HG03064 (cell line): ENCODE measurements around the gene MAD1L1.
"Not testable (repeated sequence)": the region's sequence is repeated elsewhere in the genome, so short reads cannot be mapped to it uniquely, and the experiment has no call there.

Experiments used
- ATAC-seq: cut with Tn5 transposase; IDR thresholded peaks from one replicate; pipeline ENCODE4 v1.9.1; 2021; ENCODE audit warnings: low read depth; ENCODE audit not compliant: unreplicated experiment

The MAD1L1 gene

GRCh38 chr7:1979591-1980560 lies 252.9 kb downstream of the MAD1L1 start:
- peak; percentile 63 for ATAC-seq

GRCh38 chr7:1978656-1979590 lies 253.8 kb downstream of the MAD1L1 start:
- ATAC-seq: no peak

GRCh38 chr7:1977876-1978441 lies 254.8 kb downstream of the MAD1L1 start:
- no peak for ATAC-seq

GRCh38 chr7:1977059-1977875 lies 255.5 kb downstream of the MAD1L1 start:
- no peak for ATAC-seq

- ATAC-seq: not testable (repeated sequence)
Observed at GRCh38 chr7:1976521-1976920, 256.2 kb downstream of the MAD1L1 start.

GRCh38 chr7:1975581-1975980 lies 257.2 kb downstream of the MAD1L1 start:
- ATAC-seq: no peak

- ATAC-seq: no peak
Observed at GRCh38 chr7:1975179-1975578, 257.6 kb downstream of the MAD1L1 start.

GRCh38 chr7:1974290-1975101 lies 258.2 kb downstream of the MAD1L1 start:
- ATAC-seq: no peak

- ATAC-seq: no peak
Observed at GRCh38 chr7:1973321-1974251, 259.2 kb downstream of the MAD1L1 start.

GRCh38 chr7:1972744-1973143 lies 260.0 kb downstream of the MAD1L1 start:
- ATAC-seq: no peak

GRCh38 chr7:1971946-1972654 lies 260.6 kb downstream of the MAD1L1 start:
- no peak for ATAC-seq

GRCh38 chr7:1970895-1971294 lies 261.9 kb downstream of the MAD1L1 start:
- ATAC-seq: no peak

GRCh38 chr7:1970285-1970660 lies 262.5 kb downstream of the MAD1L1 start:
- not testable (repeated sequence) for ATAC-seq

- ATAC-seq: no peak
Observed at GRCh38 chr7:1969459-1970284, 263.1 kb downstream of the MAD1L1 start.

GRCh38 chr7:1968397-1969111 lies 264.2 kb downstream of the MAD1L1 start:
- ATAC-seq: no peak
